Measurements from ENCODE around the gene ANXA8.

DNA sequence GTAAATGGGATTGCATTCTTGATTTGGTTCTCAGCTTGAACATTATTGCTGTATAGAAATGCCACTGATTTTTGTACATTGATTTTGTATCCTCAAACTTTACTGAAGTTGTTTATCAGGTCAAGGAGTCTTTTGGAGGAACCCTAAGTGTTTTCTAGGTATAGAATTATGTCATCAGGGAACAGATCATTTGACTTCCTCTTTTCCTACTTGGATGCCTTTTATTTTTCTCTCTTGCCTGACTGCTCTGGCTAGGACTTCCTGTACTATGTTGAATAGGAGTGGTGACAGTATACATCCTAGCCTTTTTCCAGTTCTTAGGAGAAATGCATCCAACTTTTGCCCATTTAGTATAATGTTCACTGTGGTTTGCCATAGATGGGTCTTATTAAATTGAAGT lies 48.8 kb downstream of the ANXA8 start:
- TF ChIP-seq FOS (IDR thresholded peaks at IDR 0.05; ENCODE audit: borderline replicate concordance, insufficient read depth, low read length) (no peak), POLR2A (IDR thresholded peaks at IDR 0.05; ENCODE audit: low read depth, low read length) (no peak), POLR2AphosphoS5 (IDR thresholded peaks at IDR 0.05; ENCODE audit: insufficient read depth, low read depth, low read length) (no peak), EZH2 (IDR thresholded peaks at IDR 0.05; ENCODE audit: borderline replicate concordance, low read depth, low read length, severe bottlenecking) (no peak), GATA2 (IDR thresholded peaks at IDR 0.05; ENCODE audit: insufficient read depth, insufficient read length, low read depth, low read length) (no peak), JUN (IDR thresholded peaks at IDR 0.05; ENCODE audit: borderline replicate concordance, insufficient read depth, insufficient read length, low read depth) (no peak)
- TF ChIP-seq, protein P1, sequence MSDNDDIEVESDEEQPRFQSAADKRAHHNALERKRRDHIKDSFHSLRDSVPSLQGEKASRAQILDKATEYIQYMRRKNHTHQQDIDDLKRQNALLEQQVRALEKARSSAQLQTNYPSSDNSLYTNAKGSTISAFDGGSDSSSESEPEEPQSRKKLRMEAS (IDR thresholded peaks at IDR 0.05; ENCODE audit: insufficient read depth, insufficient read length) = no peak
- TF ChIP-seq, protein P2, sequence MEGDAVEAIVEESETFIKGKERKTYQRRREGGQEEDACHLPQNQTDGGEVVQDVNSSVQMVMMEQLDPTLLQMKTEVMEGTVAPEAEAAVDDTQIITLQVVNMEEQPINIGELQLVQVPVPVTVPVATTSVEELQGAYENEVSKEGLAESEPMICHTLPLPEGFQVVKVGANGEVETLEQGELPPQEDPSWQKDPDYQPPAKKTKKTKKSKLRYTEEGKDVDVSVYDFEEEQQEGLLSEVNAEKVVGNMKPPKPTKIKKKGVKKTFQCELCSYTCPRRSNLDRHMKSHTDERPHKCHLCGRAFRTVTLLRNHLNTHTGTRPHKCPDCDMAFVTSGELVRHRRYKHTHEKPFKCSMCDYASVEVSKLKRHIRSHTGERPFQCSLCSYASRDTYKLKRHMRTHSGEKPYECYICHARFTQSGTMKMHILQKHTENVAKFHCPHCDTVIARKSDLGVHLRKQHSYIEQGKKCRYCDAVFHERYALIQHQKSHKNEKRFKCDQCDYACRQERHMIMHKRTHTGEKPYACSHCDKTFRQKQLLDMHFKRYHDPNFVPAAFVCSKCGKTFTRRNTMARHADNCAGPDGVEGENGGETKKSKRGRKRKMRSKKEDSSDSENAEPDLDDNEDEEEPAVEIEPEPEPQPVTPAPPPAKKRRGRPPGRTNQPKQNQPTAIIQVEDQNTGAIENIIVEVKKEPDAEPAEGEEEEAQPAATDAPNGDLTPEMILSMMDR (IDR thresholded peaks at IDR 0.05; ENCODE audit: extremely low read depth in 1 of 2, insufficient read depth in 1 of 2, low read depth in 1 of 2, low read length in 2 of 2) = no peak

Measured in endothelial cell of umbilical vein (primary cell).